HEK293T (cell line): ENCODE data around the gene KLHL9.

Source experiments
- CTCF ChIA-PET: fragments of 350-600 bp; formaldehyde crosslinking; extraction: SDS; loops from one replicate; lab custom pipeline; 2021; ENCODE audit warnings: antibody characterized with exemption, inconsistent platforms; lab: Yijun Ruan, JAX
- POLR2A ChIA-PET: fragments of 350-600 bp; formaldehyde crosslinking; extraction: SDS; loops from one replicate; lab custom pipeline; 2020; ENCODE audit warnings: antibody characterized with exemption, inconsistent platforms; lab: Yijun Ruan, JAX
- DNase-seq: peaks from one replicate; pipeline ENCODE4 v3.0.0; 2012; ENCODE audit warnings: mixed read lengths; ENCODE audit errors: extremely low spot score
- ARNT ChIP-seq: fragments of 450-650 bp; IDR thresholded peaks from 2 replicates; pipeline ENCODE4 v1.6.1; 2017; ENCODE audit warnings: mild to moderate bottlenecking
- BHLHE40 ChIP-seq: fragments of 450-650 bp; IDR thresholded peaks from 2 replicates; pipeline ENCODE4 v1.6.1; 2016; ENCODE audit warnings: mild to moderate bottlenecking, moderate library complexity, borderline replicate concordance
- CTBP1 ChIP-seq: fragments of 450-650 bp; IDR thresholded peaks from 2 replicates; pipeline ENCODE4 v1.6.1; 2016; ENCODE audit warnings: borderline replicate concordance
- ELF4 ChIP-seq: fragments of 450-650 bp; IDR thresholded peaks from 2 replicates; pipeline ENCODE4 v1.6.1; 2017; ENCODE audit warnings: antibody characterized with exemption
- FOXA1 ChIP-seq: fragments of 450-650 bp; IDR thresholded peaks from 2 replicates; pipeline ENCODE4 v1.6.1; 2016; ENCODE audit warnings: mild to moderate bottlenecking
- FOXK2 ChIP-seq: fragments of 450-650 bp; IDR thresholded peaks from 2 replicates; pipeline ENCODE4 v1.6.1; 2016; ENCODE audit warnings: mild to moderate bottlenecking
- FOXM1 ChIP-seq: fragments of 450-650 bp; IDR thresholded peaks from 2 replicates; pipeline ENCODE4 v1.6.1; 2017; ENCODE audit warnings: mild to moderate bottlenecking, borderline replicate concordance
- HDGF ChIP-seq: fragments of 450-650 bp; IDR thresholded peaks from 2 replicates; pipeline ENCODE4 v1.6.1; 2017; ENCODE audit warnings: antibody characterized with exemption, borderline replicate concordance
- L3MBTL2 ChIP-seq: fragments of 450-650 bp; conservative IDR thresholded peaks from 2 replicates; pipeline ENCODE4 v1.6.1; 2016; ENCODE audit warnings: mild to moderate bottlenecking
- LEF1 ChIP-seq: fragments of 450-650 bp; IDR thresholded peaks from 2 replicates; pipeline ENCODE4 v1.6.1; 2017; ENCODE audit warnings: mild to moderate bottlenecking, borderline replicate concordance
- NFRKB ChIP-seq: fragments of 450-650 bp; IDR thresholded peaks from 2 replicates; pipeline ENCODE4 v1.6.1; 2016; ENCODE audit warnings: mild to moderate bottlenecking, moderate library complexity
- PKNOX1 ChIP-seq: fragments of 450-650 bp; IDR thresholded peaks from 2 replicates; pipeline ENCODE4 v1.6.1; 2016
- SP1 ChIP-seq: fragments of 450-650 bp; IDR thresholded peaks from 2 replicates; pipeline ENCODE4 v1.6.1; 2017
- SUZ12 ChIP-seq: fragments of 450-650 bp; IDR thresholded peaks from 2 replicates; pipeline ENCODE4 v1.6.1; 2016; ENCODE audit warnings: mild to moderate bottlenecking
- TARDBP ChIP-seq: fragments of 450-650 bp; IDR thresholded peaks from 2 replicates; pipeline ENCODE4 v1.6.1; 2016
- ZNF384 ChIP-seq: fragments of 450-650 bp; IDR thresholded peaks from 2 replicates; pipeline ENCODE4 v1.6.1; 2016

Gene KLHL9

DNA sequence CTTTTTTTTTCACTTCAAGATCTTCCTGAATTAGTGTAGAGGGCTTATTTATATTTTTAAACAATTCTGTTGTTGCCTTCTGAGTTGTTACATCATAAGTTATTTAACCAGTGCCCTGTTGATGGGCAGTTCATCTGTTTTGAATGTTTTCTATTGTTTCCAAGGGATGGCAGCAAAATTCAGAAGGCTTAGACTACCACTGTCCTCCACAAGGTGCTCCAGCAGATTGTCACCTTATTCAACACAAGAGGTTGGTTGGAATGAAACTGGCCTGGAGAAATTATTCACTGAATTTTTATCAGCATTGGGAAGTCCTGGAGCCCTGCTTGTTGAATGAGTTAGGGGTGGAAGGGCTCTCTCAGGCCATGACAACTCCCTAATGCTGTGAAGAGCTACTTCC is 1.3 kb upstream of the KLHL9 start:
- no peak for TF ChIP-seq L3MBTL2
- no peak for TF ChIP-seq SP1
- no peak for TF ChIP-seq FOXA1
- no peak for TF ChIP-seq ARNT
- TF ChIP-seq ELF4 = no peak
- TF ChIP-seq CTBP1 = no peak
- no peak for TF ChIP-seq SUZ12
- no peak for TF ChIP-seq NFRKB
- no peak for TF ChIP-seq HDGF
- TF ChIP-seq TARDBP = no peak
- no peak for TF ChIP-seq FOXK2
- no peak for TF ChIP-seq LEF1
- no peak for TF ChIP-seq PKNOX1
- no peak for TF ChIP-seq BHLHE40
- no peak for TF ChIP-seq FOXM1
- POLR2A ChIA-PET = no interaction called here
- DNase-seq = no peak
- CTCF ChIA-PET = no interaction called here

- ChIA-PET POLR2A (interaction anchor here (0.7 kb wide), 1 partner anchor 103 kb away, joined by 3 read pairs; no protein-coding TSS in a partner anchor), CTCF (no interaction called here)
- DNase-seq = no peak
- no peak for TF ChIP-seq SUZ12
- TF ChIP-seq TARDBP = no peak
- TF ChIP-seq SP1 = no peak
- TF ChIP-seq NFRKB = no peak
Observed at GRCh38 chr9:21333226-21333625, 2.0 kb downstream of the KLHL9 start.

GRCh38 chr9:21331676-21332402 is 3.4 kb downstream of the KLHL9 start:
- POLR2A ChIA-PET = no interaction called here
- CTCF ChIA-PET = no interaction called here

DNA sequence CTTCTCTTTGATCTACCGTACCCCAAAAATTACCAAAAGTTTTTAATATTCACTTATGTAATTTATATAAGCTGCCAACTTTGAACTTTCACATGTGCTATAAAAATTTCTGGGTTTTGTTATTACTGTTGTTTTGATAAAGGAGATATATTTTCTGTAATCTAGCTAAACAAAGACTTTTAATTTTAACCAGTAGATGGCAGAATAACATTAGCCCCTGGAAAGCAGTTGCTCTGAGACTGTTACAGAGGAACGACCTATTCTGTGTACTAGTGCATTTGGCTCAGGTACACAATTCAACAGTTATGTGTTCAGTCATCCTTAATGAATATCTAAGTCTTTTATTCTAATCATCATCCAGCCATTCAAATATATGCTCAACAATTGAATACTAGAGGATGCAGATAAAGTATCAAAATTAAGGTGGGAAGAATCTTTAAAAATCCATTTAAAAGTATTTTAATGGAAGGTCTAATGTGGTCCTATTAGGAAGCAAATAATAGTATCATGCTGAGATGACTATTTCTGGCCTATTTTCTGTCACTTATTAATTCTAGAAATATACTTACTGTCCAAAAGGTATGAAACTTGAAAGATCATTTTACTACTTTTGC is 8.6 kb downstream of the KLHL9 start:
- peak; percentile 55 for DNase-seq
- ChIA-PET POLR2A (no interaction called here), CTCF (interaction anchor here (0.6 to 1.6 kb wide), 7 partner anchors 14 to 128 kb away, joined by 3 to 8 read pairs (median 4); no protein-coding TSS in a partner anchor)
- TF ChIP-seq CTBP1 (no peak), ELF4 (no peak), PKNOX1 (no peak), FOXA1 (no peak), LEF1 (no peak), FOXM1 (no peak), SP1 (no peak), ARNT (no peak), FOXK2 (no peak), BHLHE40 (no peak), ZNF384 (no peak), NFRKB (no peak), L3MBTL2 (no peak), HDGF (no peak)

More at GRCh38 chr9:21331676-21332402, 3.4 kb downstream of the KLHL9 start:
- no peak for DNase-seq
- no peak for TF ChIP-seq BHLHE40
- TF ChIP-seq ZNF384 = no peak
- no peak for TF ChIP-seq HDGF

DNA sequence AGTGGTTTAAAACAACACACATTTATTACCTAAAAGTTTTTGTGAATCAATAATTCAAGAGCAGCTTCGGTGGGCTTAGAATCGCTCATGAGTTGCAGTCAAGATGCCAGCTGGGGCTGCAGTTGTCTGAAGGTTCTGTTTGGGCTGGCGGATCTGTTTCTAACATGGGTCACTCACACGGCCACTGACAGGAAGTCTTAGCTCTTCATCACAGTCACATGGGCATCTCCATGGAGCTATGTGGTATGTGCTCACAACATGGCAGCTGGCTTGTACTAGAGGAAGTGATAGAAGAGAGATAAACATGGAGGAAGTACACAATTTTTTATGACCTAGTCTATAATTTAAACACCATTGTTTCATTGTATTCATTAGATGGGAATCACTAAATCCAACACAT is 11.2 kb downstream of the KLHL9 start:
- TF ChIP-seq SUZ12 = no peak
- TF ChIP-seq L3MBTL2 = no peak
- no peak for TF ChIP-seq HDGF
- TF ChIP-seq FOXM1 = no peak
- no peak for TF ChIP-seq TARDBP
- POLR2A ChIA-PET = no interaction called here
- no peak for DNase-seq
- CTCF ChIA-PET = no interaction called here

DNA sequence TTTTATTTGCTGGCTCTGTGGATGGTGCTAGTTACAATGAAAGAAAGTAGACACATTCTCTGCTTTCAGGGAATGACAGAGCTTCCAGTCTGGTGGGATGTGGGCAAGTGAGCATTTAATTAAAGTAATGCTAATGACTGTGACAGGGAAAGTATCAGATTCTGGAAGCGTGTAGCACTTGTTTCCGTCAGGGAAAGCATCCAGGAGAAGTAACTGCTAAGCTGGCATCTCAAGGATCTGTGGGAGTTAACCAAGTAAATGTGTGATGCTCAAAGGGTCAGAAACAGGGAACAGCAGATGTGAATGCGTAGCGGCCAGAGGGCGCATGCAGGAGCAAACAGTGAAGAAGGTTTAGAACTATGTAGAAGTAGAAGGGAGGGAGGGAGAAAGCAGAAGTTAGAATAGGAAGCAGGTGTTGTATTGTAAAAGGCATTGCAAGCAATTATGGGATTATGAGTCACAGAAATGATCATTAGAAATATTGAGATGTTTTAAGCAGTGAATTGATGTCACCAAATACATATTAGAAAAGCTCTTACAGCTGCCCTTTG is 12.2 kb downstream of the KLHL9 start:
- DNase-seq = no peak
- CTCF ChIA-PET = no interaction called here
- POLR2A ChIA-PET = no interaction called here
- TF ChIP-seq ZNF384 (no peak), SP1 (no peak), FOXA1 (no peak)

GRCh38 chr9:21320465-21320864 is 14.7 kb downstream of the KLHL9 start:
- TF ChIP-seq FOXM1 (no peak), TARDBP (no peak), FOXK2 (no peak), ARNT (no peak), SUZ12 (no peak), ELF4 (no peak), FOXA1 (no peak), PKNOX1 (no peak), NFRKB (no peak), BHLHE40 (no peak)
- POLR2A ChIA-PET = no interaction called here
- DNase-seq = no peak
- CTCF ChIA-PET = interaction anchor here (0.6 kb wide), 1 partner anchor 87 kb away, joined by 3 read pairs; no protein-coding TSS in a partner anchor
